Activated T-helper 2 cell treated with anti-CD3 and anti-CD28 coated beads, Interferon-gamma antibody, Interleukin-2, Interleukin-4, amounts not matched to agents 10 μg/mL and 5 μg/mL and 100 μg/mL, durations not matched to agents 14 hours and 24 hours and 36 hours (primary cell): ENCODE data around the gene CRKL. TPM values are rescaled to one million over a fixed set of nuclear protein-coding genes. Genes with fewer than 3 reads are reported as not detected.

Source experiments
- DNase-seq: peaks from one replicate; pipeline ENCODE4 v3.0.0; 2021; ENCODE audit warnings: low spot score
- H3K27ac Mint-ChIP-seq: one replicate; pipeline ENCODE4 v1.8.0; 2021; ENCODE audit warnings: mixed read lengths
- H3K27me3 Mint-ChIP-seq: one replicate; pipeline ENCODE4 v1.8.0; 2021; ENCODE audit warnings: low read depth, mixed read lengths
- H3K36me3 Mint-ChIP-seq: one replicate; pipeline ENCODE4 v1.8.0; 2021; ENCODE audit warnings: low read depth, mixed read lengths
- H3K4me1 Mint-ChIP-seq: one replicate; pipeline ENCODE4 v1.8.0; 2021; ENCODE audit warnings: low read depth, mixed read lengths
- H3K4me3 Mint-ChIP-seq: one replicate; pipeline ENCODE4 v1.8.0; 2021; ENCODE audit warnings: low read depth, mild to moderate bottlenecking, moderate library complexity, mixed read lengths
- H3K9me3 Mint-ChIP-seq: one replicate; pipeline ENCODE4 v1.8.0; 2021; ENCODE audit warnings: mixed read lengths
- intact Hi-C: fragments of 100-400 bp; cut with micrococcal nuclease; formaldehyde crosslinking; loops from one replicate; pipeline ENCODE4 v1.15.1; 2023
- total RNA-seq: library from RNA; stranded (reverse); gene quantifications from 2 replicates; pipeline ENCODE4 v1.2.3, GENCODE V29; 2022

The CRKL gene
- total RNA-seq, 1 donor from 2014 or later, result 79.2 TPM

- no peak for DNase-seq
- Mint-ChIP-seq H3K27ac (no peak overlapping the region), H3K4me3 (no peak overlapping the region), H3K27me3 (peaks cover 8% of the 10 kb centered on the region), H3K4me1 (peaks cover 14% of the 10 kb centered on the region), H3K9me3 (no peaks in the 10 kb centered on the region), H3K36me3 (peaks cover 48% of the 10 kb centered on the region)
- intact Hi-C loops, result no loop called here
Observed at GRCh38 chr22:20952544-20953341, 35.5 kb downstream of the CRKL start.

DNA sequence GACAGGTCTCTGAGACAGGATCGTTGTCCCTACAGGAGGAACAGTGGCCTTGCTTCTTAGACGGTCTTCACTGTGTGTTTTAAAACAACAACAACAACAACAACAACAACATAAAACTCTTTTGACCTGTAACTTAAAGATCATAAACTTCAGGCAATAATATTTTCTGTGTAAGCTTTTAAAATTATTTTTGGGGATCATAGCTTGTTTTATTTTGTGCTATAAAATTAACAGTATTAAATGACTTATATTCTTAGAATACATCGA is 36.1 kb downstream of the CRKL start:
- intact Hi-C loops, result no loop called here
- no peaks in the 10 kb centered on the region for H3K9me3 Mint-ChIP-seq
- peaks cover 42% of the 10 kb centered on the region for H3K36me3 Mint-ChIP-seq
- DNase-seq, result no peak
- peaks cover 14% of the 10 kb centered on the region for H3K4me1 Mint-ChIP-seq
- H3K27ac Mint-ChIP-seq, result no peak overlapping the region
- no peak overlapping the region for H3K4me3 Mint-ChIP-seq
- peaks cover 14% of the 10 kb centered on the region for H3K27me3 Mint-ChIP-seq

DNA sequence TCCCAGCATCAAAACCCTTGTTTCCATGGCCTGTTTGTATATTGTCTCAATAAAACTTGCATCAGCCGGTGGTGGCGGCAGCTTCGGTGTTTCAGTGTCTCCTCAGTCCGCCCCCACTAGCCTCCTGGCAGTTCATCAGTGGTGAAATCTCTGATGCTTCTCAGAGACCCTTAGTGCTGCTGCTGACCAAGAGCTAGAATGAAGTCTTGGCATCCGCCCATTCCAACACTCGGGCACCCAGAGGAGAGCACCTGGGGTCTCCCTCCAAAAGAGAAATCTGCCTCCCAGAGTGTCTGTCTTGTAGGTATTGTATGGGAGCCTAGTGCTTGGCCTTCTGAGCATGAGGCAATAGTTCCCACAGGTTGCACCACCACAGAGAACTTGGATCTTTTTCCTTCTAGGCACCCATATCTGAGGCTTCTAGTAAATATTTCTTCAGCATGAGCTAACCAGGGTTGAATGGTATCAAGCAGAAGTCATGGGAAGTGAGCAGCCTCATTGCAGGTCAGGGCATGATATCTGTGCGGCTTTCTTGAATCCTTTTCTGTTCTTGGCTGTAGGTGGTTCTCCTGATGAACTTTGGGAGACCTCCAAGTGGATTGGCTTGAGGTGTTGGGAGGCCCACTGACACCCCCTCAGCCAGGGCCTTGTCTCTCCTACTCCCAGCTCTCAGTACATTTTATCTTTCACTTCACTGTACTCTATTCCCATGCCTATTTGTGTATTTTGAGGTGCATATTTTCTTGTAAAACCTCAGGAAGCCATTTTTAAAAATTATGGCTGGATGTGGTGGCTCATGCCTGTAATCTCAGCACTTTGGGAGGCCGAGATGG is 36.7 kb downstream of the CRKL start:
- Mint-ChIP-seq H3K27ac (no peak overlapping the region), H3K27me3 (peaks cover 16% of the 10 kb centered on the region), H3K4me1 (peaks cover 11% of the 10 kb centered on the region), H3K36me3 (peaks cover 40% of the 10 kb centered on the region), H3K4me3 (no peak overlapping the region), H3K9me3 (no peaks in the 10 kb centered on the region)
- intact Hi-C loops, result no loop called here
- no peak for DNase-seq

- Mint-ChIP-seq H3K27ac (no peak overlapping the region), H3K27me3 (peaks cover 20% of the 10 kb centered on the region), H3K4me3 (no peak overlapping the region), H3K4me1 (peaks cover 3% of the 10 kb centered on the region), H3K9me3 (no peaks in the 10 kb centered on the region), H3K36me3 (peaks cover 26% of the 10 kb centered on the region)
- no peak for DNase-seq
- intact Hi-C loops, result no loop called here
Observed at GRCh38 chr22:20955548-20955947, 38.3 kb downstream of the CRKL start.

- no peaks in the 10 kb centered on the region for H3K9me3 Mint-ChIP-seq
Observed at GRCh38 chr22:20956258-20957101, 39.3 kb downstream of the CRKL start.

GRCh38 chr22:20957102-20957682 is 40.0 kb downstream of the CRKL start:
- H3K4me3 Mint-ChIP-seq, result peak overlapping the region; percentile 60
- no peak for DNase-seq
- no peaks in the 10 kb centered on the region for H3K9me3 Mint-ChIP-seq
- peaks cover 20% of the 10 kb centered on the region for H3K36me3 Mint-ChIP-seq
- H3K27ac Mint-ChIP-seq, result no peak overlapping the region
- intact Hi-C loops, result no loop called here
- H3K27me3 Mint-ChIP-seq, result peaks cover 21% of the 10 kb centered on the region
- H3K4me1 Mint-ChIP-seq, result peaks cover 7% of the 10 kb centered on the region

More at GRCh38 chr22:20956258-20957101, 39.3 kb downstream of the CRKL start:
- Mint-ChIP-seq H3K4me1 (peaks cover 3% of the 10 kb centered on the region), H3K36me3 (peaks cover 20% of the 10 kb centered on the region), H3K27me3 (peaks cover 21% of the 10 kb centered on the region), H3K4me3 (peak overlapping the region; percentile 54), H3K27ac (no peak overlapping the region)
- no peak for DNase-seq
- intact Hi-C loops, result no loop called here

GRCh38 chr22:20957683-20958431 is 40.6 kb downstream of the CRKL start:
- DNase-seq, result no peak
- no peak overlapping the region for H3K27ac Mint-ChIP-seq
- H3K9me3 Mint-ChIP-seq, result no peaks in the 10 kb centered on the region
- peaks cover 7% of the 10 kb centered on the region for H3K4me1 Mint-ChIP-seq
- H3K27me3 Mint-ChIP-seq, result peaks cover 21% of the 10 kb centered on the region
- H3K36me3 Mint-ChIP-seq, result peaks cover 13% of the 10 kb centered on the region
- intact Hi-C loops, result no loop called here
- peak overlapping the region; percentile 60 for H3K4me3 Mint-ChIP-seq

- no peaks in the 10 kb centered on the region for H3K36me3 Mint-ChIP-seq
Observed at GRCh38 chr22:20959578-20960461, 42.6 kb downstream of the CRKL start.

DNA sequence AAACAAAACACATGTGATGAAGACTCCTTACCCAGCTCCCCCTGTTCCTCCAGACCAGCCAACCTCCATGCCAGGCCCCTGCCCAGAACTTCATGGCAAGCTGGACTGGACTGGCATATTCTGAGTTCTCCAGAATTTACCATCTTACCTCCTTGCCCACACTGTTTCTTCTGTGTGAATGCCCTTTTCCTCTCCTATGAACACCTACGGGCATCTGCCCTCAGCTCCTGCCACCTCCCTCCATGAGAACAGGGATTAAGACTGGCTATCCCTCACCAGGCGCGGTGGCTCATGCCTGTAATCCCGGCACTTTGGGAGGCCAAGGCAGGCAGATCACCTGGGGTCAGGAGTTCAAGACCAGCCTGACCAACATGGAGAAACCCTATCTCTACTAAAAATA is 43.4 kb downstream of the CRKL start:
- peaks cover 13% of the 10 kb centered on the region for H3K4me1 Mint-ChIP-seq
- H3K27me3 Mint-ChIP-seq, result peaks cover 37% of the 10 kb centered on the region
- H3K4me3 Mint-ChIP-seq, result no peak overlapping the region
- H3K27ac Mint-ChIP-seq, result no peak overlapping the region
- intact Hi-C loops, result no loop called here
- H3K36me3 Mint-ChIP-seq, result no peaks in the 10 kb centered on the region
- DNase-seq, result no peak
- no peaks in the 10 kb centered on the region for H3K9me3 Mint-ChIP-seq

More at GRCh38 chr22:20959578-20960461, 42.6 kb downstream of the CRKL start:
- peaks cover 13% of the 10 kb centered on the region for H3K4me1 Mint-ChIP-seq
- no peaks in the 10 kb centered on the region for H3K9me3 Mint-ChIP-seq
- H3K4me3 Mint-ChIP-seq, result no peak overlapping the region
- intact Hi-C loops, result no loop called here
- peaks cover 37% of the 10 kb centered on the region for H3K27me3 Mint-ChIP-seq
- no peak for DNase-seq
- H3K27ac Mint-ChIP-seq, result no peak overlapping the region

GRCh38 chr22:20962491-20962945 is 45.3 kb downstream of the CRKL start:
- no peaks in the 10 kb centered on the region for H3K9me3 Mint-ChIP-seq
- intact Hi-C loops, result no loop called here
- H3K27ac Mint-ChIP-seq, result no peak overlapping the region
- H3K4me1 Mint-ChIP-seq, result peaks cover 13% of the 10 kb centered on the region
- H3K36me3 Mint-ChIP-seq, result no peaks in the 10 kb centered on the region
- H3K4me3 Mint-ChIP-seq, result no peak overlapping the region
- DNase-seq, result no peak
- H3K27me3 Mint-ChIP-seq, result peaks cover 35% of the 10 kb centered on the region
